HG03442 (cell line): ENCODE data around the gene ZNF782.
"Not testable (repeated sequence)": the region's sequence is repeated elsewhere in the genome, so short reads cannot be mapped to it uniquely, and the experiment has no call there.

Experiments
- ATAC-seq: cut with Tn5 transposase; IDR thresholded peaks from one replicate; pipeline ENCODE4 v1.9.1; 2021; ENCODE audit warnings: mild to moderate bottlenecking, moderate library complexity; ENCODE audit not compliant: unreplicated experiment

Gene ZNF782

DNA sequence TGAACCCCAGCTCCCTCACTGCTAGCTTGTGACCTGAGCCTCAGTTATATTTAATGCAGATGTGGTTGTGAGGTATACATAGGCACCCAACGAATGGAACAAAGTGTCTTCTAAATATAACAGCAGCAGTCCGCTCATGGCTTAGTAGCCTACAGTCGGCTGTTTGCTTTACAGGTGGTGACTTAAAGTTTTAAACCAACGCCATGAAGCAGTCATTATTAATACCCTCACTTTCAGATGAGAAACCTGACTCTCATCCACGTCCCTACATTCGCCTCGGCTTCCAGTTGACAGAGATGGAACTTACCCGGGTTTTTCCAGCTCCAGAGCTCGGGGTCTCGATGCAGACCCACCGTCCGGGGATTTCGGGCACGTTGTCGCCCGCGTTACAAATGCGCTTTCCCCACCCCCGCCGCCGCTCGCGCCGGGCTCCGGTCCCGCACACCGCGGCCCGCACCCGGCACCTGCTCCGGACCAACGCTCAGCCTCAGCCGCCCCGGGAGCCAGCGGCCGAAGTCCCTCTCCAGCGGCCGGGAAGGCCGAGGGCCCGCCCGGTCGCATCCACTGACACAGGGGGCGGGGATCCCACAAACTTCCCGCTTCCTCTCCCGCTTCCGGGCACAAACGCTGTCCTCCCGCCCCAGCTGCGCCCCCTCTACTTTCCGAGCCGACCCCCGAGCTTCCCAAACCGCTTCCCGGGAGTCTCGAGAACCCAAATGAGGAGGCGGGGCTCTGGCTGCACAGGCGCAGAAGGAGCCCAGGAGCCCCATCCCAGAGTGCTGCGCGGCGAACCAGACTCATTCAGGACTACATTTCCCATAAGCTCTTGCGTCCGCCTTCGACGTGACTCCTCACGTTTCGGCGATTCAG lies at the start of gene ZNF782:
Gene ZNF782 (minus strand): TSS at position 734 of the 870 bp plus-strand sequence. CDS start 2,553 bp downstream, outside the sequence.
- peak; percentile 89 for ATAC-seq

DNA sequence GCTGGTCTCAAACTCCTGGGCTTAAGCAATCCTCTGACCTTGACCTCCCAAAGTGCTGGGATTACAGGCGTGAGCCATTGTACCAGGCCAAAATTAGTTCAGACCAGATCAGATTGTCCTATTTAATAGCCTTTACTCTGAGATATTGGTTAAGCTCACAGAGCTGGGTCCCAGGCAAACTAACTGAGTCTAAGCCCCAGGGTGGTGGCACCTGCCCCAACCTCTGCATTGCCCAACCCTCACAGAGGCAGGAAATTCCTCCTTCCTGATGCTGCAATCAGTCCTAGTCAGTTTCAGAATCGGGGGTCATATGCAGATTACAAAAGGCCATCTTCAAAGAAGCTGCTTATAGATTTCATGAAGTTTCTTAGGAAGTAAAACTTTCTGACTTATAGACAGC lies 45.7 kb upstream of the ZNF782 start:
- not testable (repeated sequence) for ATAC-seq

DNA sequence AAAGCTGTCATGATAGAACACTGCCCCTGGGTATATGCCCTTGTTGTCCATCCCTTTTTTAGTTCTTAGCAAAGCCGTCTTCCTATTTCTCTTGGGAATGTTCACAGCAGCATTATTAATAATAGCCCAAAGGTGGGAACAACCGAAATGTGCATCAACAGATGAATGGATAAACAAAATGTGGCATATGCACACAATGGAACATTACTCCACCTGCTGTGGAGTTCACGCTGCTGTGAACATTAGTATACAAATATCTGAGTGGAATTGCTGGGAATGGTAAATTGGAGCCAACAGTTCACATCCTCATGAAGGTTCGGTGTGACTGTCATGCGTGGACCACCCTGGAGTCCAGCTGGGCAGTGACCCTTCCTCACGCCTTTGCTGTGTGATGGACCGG lies 37.8 kb upstream of the ZNF782 start:
- no peak for ATAC-seq

DNA sequence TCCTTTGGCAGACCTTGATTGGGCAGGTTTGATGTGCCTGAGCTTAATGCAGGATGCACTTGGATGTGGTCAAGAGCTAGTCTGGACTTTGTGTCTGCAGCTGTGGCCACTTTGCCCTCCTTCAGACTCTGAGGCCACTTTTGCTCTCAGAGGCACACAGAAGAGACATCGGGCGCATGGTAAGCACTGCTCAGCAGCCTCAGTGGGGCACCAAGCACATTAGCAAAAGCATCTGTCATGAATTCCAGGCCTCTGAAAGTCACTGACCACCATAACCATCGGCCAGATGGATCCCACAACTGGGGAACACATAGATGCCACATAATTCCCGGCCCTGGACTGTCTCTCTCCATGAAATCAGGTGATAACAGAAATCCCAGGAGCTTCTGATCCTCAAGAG lies 34.3 kb upstream of the ZNF782 start:
- ATAC-seq, result no peak

DNA sequence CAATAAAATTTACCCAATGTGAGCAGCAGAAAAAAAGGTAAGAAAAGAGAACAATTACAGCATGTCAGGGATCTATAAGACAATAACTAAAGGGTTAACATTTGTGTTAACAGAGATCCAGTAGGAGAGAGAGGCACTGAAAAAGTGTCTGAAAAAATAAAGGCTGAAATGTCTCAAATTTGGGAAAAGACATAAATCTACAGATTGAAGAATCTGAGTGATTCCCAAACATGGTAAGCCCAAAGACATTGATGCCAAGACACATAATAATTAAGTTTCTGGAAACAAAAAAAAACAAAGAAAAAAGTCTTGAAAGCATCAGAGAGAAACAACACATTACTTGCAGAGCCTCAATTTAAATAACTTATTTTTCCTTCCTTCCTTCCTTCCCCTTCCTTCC lies 31.1 kb upstream of the ZNF782 start:
- no peak for ATAC-seq

DNA sequence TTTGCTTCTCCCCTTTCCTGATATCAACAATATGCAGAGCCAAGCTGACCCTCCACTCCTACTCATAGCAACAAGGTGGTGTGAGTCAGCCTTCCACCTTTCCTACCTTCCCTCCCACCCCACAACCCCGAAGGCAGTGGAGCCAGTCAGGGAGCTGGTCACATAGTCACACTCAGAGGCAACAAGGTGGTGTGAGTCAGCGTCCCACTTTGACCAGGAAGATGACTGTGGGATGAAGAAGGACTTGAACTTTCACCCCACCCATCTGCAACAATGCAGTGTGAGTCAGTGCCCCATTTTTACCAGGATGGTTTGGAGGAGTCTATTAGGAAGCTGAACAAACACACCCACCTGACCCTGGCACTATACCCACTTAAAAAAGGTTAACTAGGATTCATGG lies 30.1 kb upstream of the ZNF782 start:
- no peak for ATAC-seq

DNA sequence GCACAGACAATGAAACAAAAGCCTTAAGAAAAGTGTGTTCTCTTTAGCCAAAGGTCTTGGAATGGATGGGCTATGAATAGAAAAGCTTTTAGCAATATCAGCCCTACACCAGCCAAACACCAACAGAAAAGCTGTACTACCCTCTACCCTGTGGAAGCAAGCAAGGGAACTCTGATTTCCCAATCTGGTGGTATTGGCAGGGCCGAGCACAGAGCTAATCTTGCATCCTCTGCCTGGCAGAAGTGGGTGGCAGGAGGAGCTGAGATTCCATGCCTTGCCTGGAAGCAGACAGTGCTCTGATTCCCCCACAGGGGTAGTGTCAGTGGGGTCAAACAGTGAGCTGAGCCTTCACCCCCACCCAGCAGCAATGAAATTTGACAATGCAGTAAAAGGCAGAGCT lies 29.6 kb upstream of the ZNF782 start:
- no peak for ATAC-seq

DNA sequence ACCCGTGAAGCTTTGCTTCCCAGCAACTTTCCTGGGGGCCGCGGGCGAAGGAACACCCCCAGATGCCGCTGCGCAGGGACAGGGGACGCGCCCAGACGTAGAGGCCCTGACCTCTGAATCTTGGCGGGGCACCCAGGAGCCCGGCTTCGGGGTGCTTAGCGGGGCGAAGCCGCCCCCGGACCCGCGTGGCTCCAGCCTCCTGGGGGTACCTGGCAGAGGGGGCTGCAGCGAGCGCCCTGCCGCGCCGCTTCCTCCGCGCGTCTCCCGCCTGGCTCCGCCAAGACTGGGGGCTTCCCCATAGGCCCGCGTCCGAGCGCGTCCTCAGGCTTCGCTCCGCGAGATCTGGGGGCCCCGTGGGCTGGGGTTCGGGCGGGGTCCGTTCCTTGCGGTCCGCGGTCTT lies 23.0 kb upstream of the ZNF782 start:
- no peak for ATAC-seq

DNA sequence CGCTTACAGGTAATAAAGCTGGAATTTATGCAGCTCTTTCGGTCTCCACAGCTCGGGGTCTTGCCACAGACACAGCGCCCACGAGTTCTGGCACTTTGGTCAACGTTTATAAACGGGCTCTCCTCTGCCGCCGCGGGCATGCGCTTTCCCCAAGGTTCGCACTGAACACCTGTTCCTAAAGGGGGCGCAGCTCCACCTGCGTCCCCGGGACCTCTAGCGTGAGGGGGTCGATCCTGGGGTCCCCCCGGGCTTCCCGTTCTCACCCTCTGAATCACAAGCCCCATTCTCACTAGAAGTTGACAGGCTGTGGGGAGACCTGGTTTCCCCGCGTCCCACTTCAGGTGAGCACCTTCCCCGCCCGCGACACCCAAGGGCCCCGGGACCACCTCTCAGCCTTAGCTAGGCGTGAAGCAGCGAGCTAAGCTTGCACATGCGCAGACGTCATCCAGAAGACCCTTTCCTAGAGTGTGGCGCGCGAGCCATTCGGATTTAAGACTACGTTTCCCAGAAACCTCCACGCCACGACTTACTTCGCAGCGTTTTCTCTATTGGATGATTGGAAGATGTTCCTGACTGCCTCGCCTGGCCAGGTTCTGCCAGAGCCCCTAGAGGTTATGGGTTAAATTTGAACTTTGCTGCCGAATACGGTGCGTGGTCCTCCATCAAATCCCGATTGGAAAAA lies 21.3 kb upstream of the ZNF782 start:
- peak; percentile 36 for ATAC-seq

DNA sequence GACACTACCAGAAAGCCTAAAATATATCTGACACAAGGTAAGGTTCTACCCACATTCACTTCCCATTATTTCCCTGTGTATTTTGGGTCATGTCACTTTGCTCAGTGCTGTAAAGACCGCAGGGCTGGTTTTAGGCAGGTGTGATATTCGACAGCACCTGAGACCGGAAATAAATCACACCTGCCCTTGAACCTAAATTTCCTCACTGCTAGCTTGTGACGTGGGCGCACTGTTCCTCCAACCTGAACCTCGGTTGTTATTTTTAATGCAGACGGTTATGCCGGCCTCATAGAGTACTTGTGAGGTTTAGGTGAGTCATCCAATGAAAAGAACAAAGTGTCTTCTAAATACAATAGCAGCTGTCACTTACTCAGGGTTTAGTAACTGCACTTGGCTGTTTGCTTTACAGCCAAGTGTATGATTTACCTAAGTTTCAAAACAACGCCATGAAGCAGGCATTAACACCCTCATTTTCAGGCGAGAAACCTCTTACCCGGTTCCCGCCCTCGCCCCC lies 20.7 kb upstream of the ZNF782 start:
- peak; percentile 69 for ATAC-seq

DNA sequence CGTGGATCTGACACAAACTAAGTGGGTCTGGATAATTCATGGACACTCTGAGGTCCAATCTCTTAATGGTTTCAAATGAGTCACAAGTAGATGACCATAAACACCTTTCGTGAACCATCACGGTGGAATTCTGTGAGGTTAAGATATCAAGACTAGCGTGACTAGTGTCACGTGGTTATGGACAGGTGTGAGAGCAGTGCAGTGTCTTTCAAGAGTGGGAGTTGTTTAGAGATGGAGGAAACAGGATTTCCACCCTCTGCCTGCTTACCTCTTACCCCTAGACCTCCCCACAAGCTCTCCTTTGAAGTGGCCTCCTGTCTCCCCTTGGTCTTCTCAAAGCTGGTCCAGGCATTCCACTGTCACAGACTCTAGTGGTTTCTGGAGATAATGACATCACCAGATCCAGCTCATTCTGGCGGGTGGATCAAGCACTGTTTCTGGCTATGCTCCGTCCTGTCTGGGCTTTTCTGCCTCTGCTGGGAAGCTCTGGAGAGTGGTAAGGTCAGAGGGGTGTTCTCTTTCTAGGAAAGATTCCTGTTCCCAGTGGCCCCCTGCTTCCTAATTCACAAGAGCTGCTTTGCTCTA lies 20.0 kb upstream of the ZNF782 start:
- ATAC-seq, result no peak

DNA sequence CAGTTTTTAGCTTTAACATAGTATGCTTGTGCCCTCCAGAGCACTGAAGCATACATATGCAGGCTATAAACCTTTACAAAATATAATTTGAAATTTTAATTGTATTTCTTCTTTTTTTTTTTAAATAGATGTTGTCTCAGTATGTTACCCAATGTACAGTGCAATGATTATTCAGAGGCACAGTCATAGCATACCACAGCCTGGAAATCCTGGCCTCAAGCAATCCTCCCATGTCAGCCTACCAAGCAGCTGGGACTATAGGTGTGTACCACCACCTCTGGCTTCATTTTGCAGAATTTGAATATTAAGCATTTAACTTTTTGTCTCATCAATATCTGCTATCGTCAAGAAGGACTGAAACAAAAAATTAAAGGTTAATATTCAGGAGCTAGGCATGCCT lies 16.9 kb upstream of the ZNF782 start:
- no peak for ATAC-seq

DNA sequence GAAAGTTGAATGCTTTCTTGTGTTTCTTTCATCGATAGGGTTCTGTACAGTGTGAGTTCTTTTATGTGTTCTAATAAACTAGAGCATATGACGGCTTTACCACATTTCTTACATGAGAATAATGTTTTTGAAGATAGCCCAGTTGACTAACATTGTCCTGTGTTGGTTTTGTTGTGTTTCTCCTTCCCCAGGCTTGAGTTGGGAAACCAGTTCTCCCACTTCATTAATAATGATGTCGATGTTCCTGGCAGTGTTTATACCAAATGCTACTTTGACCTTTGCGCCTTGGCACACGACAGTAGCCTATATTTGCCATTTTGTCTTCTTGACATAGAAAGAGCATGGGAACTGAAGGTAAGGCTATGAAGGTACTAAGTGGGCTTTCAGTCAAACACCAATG lies 14.4 kb upstream of the ZNF782 start:
- ATAC-seq, result no peak

DNA sequence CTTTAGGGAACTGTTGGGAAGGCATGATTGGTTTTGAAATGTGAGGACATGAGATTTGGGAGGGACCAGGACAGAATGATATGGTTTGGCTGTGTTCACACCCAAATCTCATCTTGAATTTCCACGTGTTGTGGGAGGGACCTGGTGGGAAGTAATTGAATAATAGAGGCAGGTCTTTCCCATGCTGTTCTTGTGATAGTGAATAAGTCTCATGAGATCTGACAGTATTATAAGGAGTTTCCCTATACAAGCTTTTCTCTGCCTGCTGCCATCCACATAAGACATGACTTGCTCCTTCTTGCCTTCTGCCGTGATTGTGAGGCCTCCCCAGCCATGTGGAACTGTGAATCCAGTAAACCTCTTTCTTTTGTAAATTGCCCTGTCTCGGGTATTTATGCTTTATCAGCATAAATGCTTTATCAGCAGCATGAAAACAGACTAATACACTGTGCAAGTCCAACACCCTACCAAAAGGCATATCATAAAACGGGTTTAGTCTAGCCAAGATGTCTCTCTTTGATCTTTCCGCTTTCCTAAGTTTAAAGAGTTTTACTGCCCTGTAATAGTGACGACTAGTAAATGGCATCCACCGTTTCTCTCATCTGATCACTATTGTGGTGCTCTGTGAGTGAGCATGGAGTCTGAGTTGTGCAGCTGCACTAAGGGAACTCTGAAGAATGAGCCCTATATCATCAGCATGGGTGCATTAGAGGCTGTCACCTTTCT lies 12.9 kb upstream of the ZNF782 start:
- no peak for ATAC-seq

DNA sequence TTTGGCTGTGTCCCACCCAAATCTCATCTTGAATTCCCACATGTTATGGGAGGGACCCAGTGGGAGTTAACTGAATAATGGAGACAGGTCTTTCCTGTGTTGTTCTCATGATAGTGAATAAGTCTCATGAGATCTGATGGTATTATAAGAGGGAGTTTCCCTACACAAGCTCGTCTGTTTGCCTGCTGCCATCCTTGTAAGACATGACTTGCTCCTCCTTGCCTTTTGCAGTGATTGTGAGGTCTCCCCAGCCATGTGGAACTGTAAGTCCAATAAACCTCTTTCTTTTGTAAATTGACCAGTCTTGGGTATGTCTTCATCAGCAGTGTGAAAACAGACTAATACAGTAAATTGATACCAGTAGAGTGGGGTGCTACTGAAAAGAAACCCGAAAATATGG lies 10.9 kb upstream of the ZNF782 start:
- not testable (repeated sequence) for ATAC-seq

DNA sequence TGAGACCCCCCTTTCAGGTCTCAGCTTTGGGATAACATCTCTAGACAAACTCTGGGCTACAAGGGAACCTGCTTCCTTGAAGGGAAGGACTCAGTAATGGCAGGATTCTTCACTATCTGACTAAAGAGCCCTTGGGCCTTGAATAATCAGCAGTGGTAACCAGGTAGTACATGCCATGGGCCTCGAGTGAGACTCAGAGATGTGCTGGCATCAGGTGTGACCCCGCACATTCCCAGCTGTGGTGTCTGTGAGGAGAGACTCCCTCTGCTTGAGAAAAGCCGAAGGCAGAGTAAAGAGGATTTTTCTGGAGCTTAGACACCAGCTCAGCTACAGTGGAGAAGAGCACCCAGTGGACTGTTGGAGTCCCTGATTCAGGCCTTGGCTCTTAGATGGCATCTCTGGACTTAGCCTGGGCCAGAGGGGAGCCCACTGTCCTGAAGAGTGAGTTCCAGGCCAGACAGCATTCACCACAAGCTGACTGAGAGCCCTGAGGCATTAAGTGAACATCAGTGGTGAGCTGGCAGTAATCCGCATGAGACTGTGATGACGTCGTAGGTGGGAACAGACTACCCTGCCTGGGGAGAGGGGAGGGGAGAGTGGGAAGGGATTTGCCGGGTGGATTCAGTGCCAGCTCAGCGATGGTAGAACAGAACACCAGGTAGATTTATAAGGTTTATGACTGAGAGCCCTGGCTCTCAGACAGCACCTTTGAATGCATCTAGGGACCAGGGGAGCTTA lies 5.3 kb upstream of the ZNF782 start:
- ATAC-seq, result no peak

DNA sequence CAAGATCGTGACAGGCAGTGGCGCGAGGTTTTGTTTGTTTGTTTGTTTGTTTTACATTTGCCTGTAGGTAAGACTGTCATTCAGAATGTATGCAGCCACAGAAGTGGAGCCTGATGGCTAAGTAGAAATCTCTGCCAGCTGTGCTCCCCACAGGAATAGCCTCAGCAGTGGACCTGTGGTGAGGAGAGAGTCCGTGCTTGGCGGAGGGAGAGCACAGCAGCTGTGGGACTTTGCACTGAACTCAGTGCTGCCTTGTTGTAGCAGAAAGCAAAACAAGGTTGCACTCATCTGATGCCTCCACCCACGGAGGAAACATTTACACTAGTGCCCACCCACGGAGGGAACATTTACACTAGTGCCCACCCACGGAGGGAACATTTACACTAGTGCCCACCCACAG lies 4.4 kb upstream of the ZNF782 start:
- ATAC-seq, result no peak

DNA sequence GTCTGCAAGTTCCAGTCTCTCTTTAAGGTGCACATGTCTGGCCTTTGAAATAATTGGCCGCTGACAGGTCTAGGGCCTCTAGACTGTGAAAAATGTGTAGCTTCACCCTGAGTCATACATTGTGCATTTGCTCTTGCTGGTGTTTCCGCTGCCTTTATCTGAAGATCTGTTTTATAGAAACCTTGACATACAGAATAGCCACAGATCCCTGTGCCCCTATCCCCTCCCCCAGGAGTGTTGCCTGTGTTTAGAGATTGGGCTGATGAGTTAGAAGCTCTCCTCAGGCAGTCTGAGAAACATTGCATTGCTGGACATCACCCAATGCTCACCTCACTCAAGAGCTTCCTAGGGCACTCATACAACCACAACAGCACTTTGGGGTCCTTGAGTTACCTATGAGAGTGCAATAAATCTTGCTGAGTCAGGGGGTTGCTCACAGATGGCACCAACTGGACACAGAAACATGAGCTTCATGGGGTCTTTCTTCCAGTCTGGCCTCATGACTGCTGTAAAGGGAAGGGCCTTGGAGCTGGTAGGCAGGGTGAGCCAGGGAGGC lies 3.8 kb upstream of the ZNF782 start:
- no peak for ATAC-seq

DNA sequence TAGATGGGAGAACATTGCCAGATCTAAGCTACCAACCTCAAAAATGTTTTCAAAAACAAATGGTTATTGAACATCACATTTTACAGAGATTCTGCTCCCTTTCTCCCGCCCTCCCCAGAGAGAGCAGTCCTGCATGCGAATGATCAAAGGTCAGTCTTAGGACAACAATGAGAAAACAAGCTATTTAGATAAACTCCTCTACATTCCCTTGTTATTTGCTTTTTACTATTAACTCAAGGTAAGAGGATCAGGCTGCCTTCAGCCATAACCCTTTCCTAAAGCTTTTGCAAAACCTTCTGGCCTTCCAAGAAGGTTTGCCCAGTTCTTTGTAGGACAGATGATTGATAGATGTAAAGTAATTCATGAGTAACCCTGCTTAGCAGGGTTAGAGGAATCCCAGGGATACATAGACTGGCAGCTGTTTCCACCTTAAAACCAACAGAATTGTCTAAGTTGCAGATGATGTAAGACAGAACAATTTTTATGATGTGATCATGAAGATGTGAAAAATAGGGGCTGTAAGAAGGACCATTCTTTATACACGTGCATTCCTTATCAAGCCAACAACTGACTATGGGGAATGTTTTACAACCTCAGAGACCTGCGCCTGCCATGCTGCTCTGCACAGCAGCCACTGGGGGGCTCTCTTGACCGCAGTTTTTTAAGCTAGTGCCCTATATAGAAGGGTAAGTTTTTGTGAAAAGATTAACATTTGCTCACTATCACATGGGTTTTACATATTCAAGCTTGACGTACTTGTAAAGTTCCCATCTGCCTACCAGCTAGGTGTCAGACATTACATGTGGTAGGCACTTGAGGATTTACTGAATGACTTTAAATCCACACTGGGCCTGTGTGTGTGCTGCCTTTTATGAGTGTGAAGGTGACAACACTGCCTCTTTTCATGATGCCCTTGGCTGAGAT lies 2.3 kb upstream of the ZNF782 start:
- peak; percentile 51 for ATAC-seq
